HepG2 (cell line): Measurements from ENCODE around the gene STK17A. TPM values are rescaled to one million over a fixed set of nuclear protein-coding genes. Genes with fewer than 3 reads are reported as not detected.

Experiments used
- CCAR2 ChIP-seq: fragments of 200-400 bp; formaldehyde crosslinking; optimal IDR thresholded peaks from 2 replicates; pipeline ENCODE3; 2018; ENCODE audit warnings: low read depth, mild to moderate bottlenecking, low read length, moderate library complexity
- KDM5A ChIP-seq: fragments of 200-600 bp; sonication (generic); IDR thresholded peaks from 2 replicates; pipeline ENCODE4 v1.7.0; 2018; ENCODE audit warnings: antibody characterized with exemption, mild to moderate bottlenecking, low read length, borderline replicate concordance
- RELA ChIP-seq: sonication (generic); formaldehyde crosslinking; IDR thresholded peaks from 2 replicates; pipeline ENCODE4 v1.4.0; 2020; ENCODE audit warnings: missing genetic modification reagents
- SMARCE1 ChIP-seq: fragments of 450-650 bp; IDR thresholded peaks from 2 replicates; pipeline ENCODE4 v1.6.1; 2017; ENCODE audit warnings: borderline replicate concordance
- SNAI1 ChIP-seq: sonication (generic); formaldehyde crosslinking; IDR thresholded peaks from 2 replicates; pipeline ENCODE4 v1.5.0; 2020; ENCODE audit warnings: mild to moderate bottlenecking, missing genetic modification reagents, borderline replicate concordance
- ZBTB38 ChIP-seq: sonication (generic); formaldehyde crosslinking; IDR thresholded peaks from 2 replicates; pipeline ENCODE4 v1.5.1; 2020; ENCODE audit warnings: mild to moderate bottlenecking, missing genetic modification reagents
- ZBTB7B ChIP-seq: sonication (generic); formaldehyde crosslinking; IDR thresholded peaks from 2 replicates; pipeline ENCODE4 v1.4.0; 2020; ENCODE audit warnings: missing genetic modification reagents
- ZFP36L2 ChIP-seq: sonication (generic); formaldehyde crosslinking; IDR thresholded peaks from 2 replicates; pipeline ENCODE4 v1.4.0; 2020; ENCODE audit warnings: missing genetic modification reagents
- ZNF143 ChIP-seq: sonication (generic); formaldehyde crosslinking; IDR thresholded peaks from 2 replicates; pipeline ENCODE4 v1.4.0; 2020; ENCODE audit warnings: missing genetic modification reagents
- ZNF24 ChIP-seq: fragments of 450-650 bp; IDR thresholded peaks from 2 replicates; pipeline ENCODE4 v1.6.1; 2017; ENCODE audit warnings: antibody characterized with exemption, mild to moderate bottlenecking
- ZNF329 ChIP-seq: sonication (generic); formaldehyde crosslinking; IDR thresholded peaks from 2 replicates; pipeline ENCODE4 v1.9.0; 2021; ENCODE audit warnings: low read depth, mild to moderate bottlenecking, missing genetic modification reagents
- ZNF343 ChIP-seq: sonication (generic); formaldehyde crosslinking; IDR thresholded peaks from 2 replicates; pipeline ENCODE4 v1.4.0; 2020; ENCODE audit warnings: mild to moderate bottlenecking, missing genetic modification reagents
- ZNF441 ChIP-seq: sonication (generic); formaldehyde crosslinking; IDR thresholded peaks from 2 replicates; pipeline ENCODE4 v1.7.0; 2021; ENCODE audit warnings: missing genetic modification reagents, borderline replicate concordance
- ZNF550 ChIP-seq: sonication (generic); formaldehyde crosslinking; IDR thresholded peaks from 2 replicates; pipeline ENCODE4 v1.4.0; 2020; ENCODE audit warnings: mild to moderate bottlenecking, missing genetic modification reagents, borderline replicate concordance
- ZNF556 ChIP-seq: sonication (generic); formaldehyde crosslinking; IDR thresholded peaks from 2 replicates; pipeline ENCODE4 v1.4.0; 2020; ENCODE audit warnings: mild to moderate bottlenecking, missing genetic modification reagents, borderline replicate concordance
- ZNF564 ChIP-seq: sonication (generic); formaldehyde crosslinking; IDR thresholded peaks from 2 replicates; pipeline ENCODE4 v1.8.1; 2023; ENCODE audit warnings: mild to moderate bottlenecking, missing genetic modification reagents
- ZNF607 ChIP-seq: sonication (generic); formaldehyde crosslinking; IDR thresholded peaks from 2 replicates; pipeline ENCODE4 v1.5.1; 2020; ENCODE audit warnings: missing genetic modification reagents, mild to moderate bottlenecking, borderline replicate concordance
- ZNF616 ChIP-seq: sonication (generic); formaldehyde crosslinking; IDR thresholded peaks from 2 replicates; pipeline ENCODE4 v1.5.0; 2020; ENCODE audit warnings: low read depth, mild to moderate bottlenecking, missing genetic modification reagents
- ZNF766 ChIP-seq: sonication (generic); formaldehyde crosslinking; IDR thresholded peaks from 2 replicates; pipeline ENCODE4 v1.5.0; 2020; ENCODE audit warnings: missing genetic modification reagents, borderline replicate concordance
- ZNF768 ChIP-seq: sonication (generic); formaldehyde crosslinking; IDR thresholded peaks from 2 replicates; pipeline ENCODE4 v1.4.0; 2020; ENCODE audit warnings: missing genetic modification reagents
- polyA plus RNA-seq, 8 experiments: library from polyadenylated mRNA; depleted of rRNA in 3 of 8; stranded (reverse) in 7 of 8; unstranded in 1 of 8; fragments of >200 nt; fragmentation: Illumina TruSeq in 4 of 8; extraction: Trizol in 4 of 8; gene quantifications; 2 replicates each; pipeline versions ENCODE4 v1.2.1 to v1.2.3, GENCODE V29; 2011 to 2016; ENCODE audit warnings: low read depth in 4 of 8, missing spikeins in 1 of 8, mixed read lengths in 1 of 8; ENCODE audit not compliant: insufficient read depth in 1 of 8
- total RNA-seq, 5 experiments: library from RNA; depleted of rRNA; stranded (reverse); fragments of >200 nt; fragmentation: Illumina TruSeq; extraction: Trizol; gene quantifications; 2 replicates each; pipeline ENCODE4 v1.2.3, GENCODE V29; 2016; ENCODE audit warnings: low read depth in 1 of 5
- TF ChIP-seq, protein P1 (sequence below): sonication (generic); formaldehyde crosslinking; IDR thresholded peaks from 2 replicates; pipeline ENCODE4 v1.8.1; 2022; ENCODE audit warnings: mild to moderate bottlenecking, missing genetic modification reagents
- TF ChIP-seq, protein P2 (sequence below): sonication (generic); formaldehyde crosslinking; IDR thresholded peaks from 2 replicates; pipeline ENCODE4 v1.8.1; 2023; ENCODE audit warnings: mild to moderate bottlenecking, missing genetic modification reagents, borderline replicate concordance
- TF ChIP-seq, protein P3 (sequence below): sonication (generic); formaldehyde crosslinking; IDR thresholded peaks from 2 replicates; pipeline ENCODE4 v1.5.0; 2020; ENCODE audit warnings: mild to moderate bottlenecking, missing genetic modification reagents
- TF ChIP-seq, protein P4 (sequence below): sonication (generic); formaldehyde crosslinking; IDR thresholded peaks from 2 replicates; pipeline ENCODE4 v1.8.0; 2022; ENCODE audit warnings: missing genetic modification reagents, mild to moderate bottlenecking, borderline replicate concordance

Gene STK17A
- total and polyA plus RNA-seq, 2 of the 13 experiments (the other 11 are each of a cell fraction or from before 2014, with no cell fraction given) = 18.6 to 24.3 TPM

DNA sequence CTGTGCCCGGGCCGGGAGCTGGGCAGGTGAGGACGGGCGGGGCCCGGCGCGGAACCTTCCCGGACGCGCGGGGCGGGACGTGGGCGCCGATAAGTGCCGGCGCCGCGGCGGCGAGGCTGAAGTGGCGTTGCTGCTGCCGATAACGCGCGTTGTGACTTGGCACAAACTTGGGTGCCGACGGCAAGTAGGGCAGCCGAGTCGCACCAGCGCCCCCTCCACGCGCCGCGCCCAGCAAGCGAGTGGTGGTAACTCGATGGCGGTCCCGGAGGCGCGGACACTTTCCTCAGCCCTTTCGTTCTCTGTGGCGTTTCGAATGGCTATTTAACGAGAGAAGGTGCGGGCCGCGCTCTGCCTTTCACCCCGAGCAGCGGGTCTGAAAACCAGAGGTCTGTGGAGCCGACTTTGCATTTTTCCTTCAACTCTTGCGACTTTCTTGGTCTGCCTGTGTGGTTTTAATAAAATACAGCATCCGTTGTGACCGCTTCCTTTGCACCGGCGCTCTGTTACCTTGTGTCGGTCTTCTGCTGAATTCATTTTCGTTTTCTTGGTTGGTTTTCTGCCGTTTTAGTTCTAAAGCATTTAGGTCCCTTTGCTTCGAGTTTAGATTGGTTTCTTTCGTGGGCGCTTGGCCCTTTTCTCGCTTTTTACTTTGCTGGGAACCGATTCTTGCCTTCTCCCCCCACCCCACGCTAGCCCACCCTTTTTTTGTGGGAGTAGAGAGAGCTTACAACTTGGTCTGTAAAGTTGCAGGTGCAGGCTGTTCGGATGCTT lies 701 bp downstream of the STK17A start (continued):
- no peak for TF ChIP-seq ZNF616 (CRISPR knock-in tag)
- TF ChIP-seq, protein P1, sequence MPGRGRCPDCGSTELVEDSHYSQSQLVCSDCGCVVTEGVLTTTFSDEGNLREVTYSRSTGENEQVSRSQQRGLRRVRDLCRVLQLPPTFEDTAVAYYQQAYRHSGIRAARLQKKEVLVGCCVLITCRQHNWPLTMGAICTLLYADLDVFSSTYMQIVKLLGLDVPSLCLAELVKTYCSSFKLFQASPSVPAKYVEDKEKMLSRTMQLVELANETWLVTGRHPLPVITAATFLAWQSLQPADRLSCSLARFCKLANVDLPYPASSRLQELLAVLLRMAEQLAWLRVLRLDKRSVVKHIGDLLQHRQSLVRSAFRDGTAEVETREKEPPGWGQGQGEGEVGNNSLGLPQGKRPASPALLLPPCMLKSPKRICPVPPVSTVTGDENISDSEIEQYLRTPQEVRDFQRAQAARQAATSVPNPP = no peak
- TF ChIP-seq SMARCE1 = no peak
- no peak for TF ChIP-seq ZBTB7B (CRISPR knock-in tag)
- no peak for TF ChIP-seq ZNF766 (CRISPR knock-in tag)
- TF ChIP-seq ZNF550 (CRISPR knock-in tag) = no peak
- no peak for TF ChIP-seq ZNF556
- TF ChIP-seq ZNF768 = peak; percentile 71
- no peak for TF ChIP-seq ZNF143
- no peak for TF ChIP-seq ZBTB38 (CRISPR knock-in tag)
- TF ChIP-seq ZNF24 = no peak
- TF ChIP-seq ZNF564 (CRISPR knock-in tag) = peak; percentile 34; the same call in 1 of the 2 replicates
- TF ChIP-seq KDM5A = no peak; the same call in 1 of the 2 replicates
- TF ChIP-seq SNAI1 (CRISPR knock-in tag) = no peak
- no peak for TF ChIP-seq RELA
- TF ChIP-seq, protein P2, sequence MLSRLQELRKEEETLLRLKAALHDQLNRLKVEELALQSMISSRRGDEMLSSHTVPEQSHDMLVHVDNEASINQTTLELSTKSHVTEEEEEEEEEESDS = no peak
- TF ChIP-seq ZNF343 (CRISPR knock-in tag) = no peak
- TF ChIP-seq, protein P3, sequence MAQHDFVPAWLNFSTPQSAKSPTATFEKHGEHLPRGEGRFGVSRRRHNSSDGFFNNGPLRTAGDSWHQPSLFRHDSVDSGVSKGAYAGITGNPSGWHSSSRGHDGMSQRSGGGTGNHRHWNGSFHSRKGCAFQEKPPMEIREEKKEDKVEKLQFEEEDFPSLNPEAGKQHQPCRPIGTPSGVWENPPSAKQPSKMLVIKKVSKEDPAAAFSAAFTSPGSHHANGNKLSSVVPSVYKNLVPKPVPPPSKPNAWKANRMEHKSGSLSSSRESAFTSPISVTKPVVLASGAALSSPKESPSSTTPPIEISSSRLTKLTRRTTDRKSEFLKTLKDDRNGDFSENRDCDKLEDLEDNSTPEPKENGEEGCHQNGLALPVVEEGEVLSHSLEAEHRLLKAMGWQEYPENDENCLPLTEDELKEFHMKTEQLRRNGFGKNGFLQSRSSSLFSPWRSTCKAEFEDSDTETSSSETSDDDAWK = no peak
- TF ChIP-seq ZFP36L2 (CRISPR knock-in tag) = no peak
- no peak for TF ChIP-seq CCAR2
- TF ChIP-seq ZNF441 = no peak
- TF ChIP-seq ZNF329 (CRISPR knock-in tag) = peak; percentile 61; the same call in 1 of the 2 replicates
- TF ChIP-seq, protein P4, sequence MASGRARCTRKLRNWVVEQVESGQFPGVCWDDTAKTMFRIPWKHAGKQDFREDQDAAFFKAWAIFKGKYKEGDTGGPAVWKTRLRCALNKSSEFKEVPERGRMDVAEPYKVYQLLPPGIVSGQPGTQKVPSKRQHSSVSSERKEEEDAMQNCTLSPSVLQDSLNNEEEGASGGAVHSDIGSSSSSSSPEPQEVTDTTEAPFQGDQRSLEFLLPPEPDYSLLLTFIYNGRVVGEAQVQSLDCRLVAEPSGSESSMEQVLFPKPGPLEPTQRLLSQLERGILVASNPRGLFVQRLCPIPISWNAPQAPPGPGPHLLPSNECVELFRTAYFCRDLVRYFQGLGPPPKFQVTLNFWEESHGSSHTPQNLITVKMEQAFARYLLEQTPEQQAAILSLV (CRISPR knock-in tag) = no peak
- TF ChIP-seq ZNF607 (CRISPR knock-in tag) = no peak; the same call in 1 of the 2 replicates
